Liver (tissue), 9 donors: Measurements from ENCODE around the gene RHOD. TPM values are rescaled to one million over a fixed set of nuclear protein-coding genes. Genes with fewer than 3 reads are reported as not detected.

ENCODE experiments used
- DNase-seq: peaks from one replicate; pipeline ENCODE4 v3.0.0-alpha.2; 2017; ENCODE audit warnings: low spot score
- H3K27ac ChIP-seq, 2 donors: one replicate each; pipeline ENCODE4 v1.7.0; 2013; ENCODE audit warnings: inconsistent platforms in 2 of 2, low read length in 2 of 2, control low read depth in 1 of 2, low read depth in 1 of 2, mild to moderate bottlenecking in 1 of 2
- H3K27me3 ChIP-seq, 4 donors: one replicate each; pipeline versions ENCODE4 v1.6.1 to v1.7.0; 2013; ENCODE audit warnings: low read length in 3 of 4, inconsistent platforms in 1 of 4, mild to moderate bottlenecking in 1 of 4, moderate library complexity in 1 of 4; ENCODE audit not compliant: control insufficient read depth in 4 of 4, insufficient read depth in 4 of 4
- H3K36me3 ChIP-seq, 4 donors: one replicate each; pipeline versions ENCODE4 v1.6.1 to v1.7.0; 2013; ENCODE audit warnings: low read length in 3 of 4, mild to moderate bottlenecking in 3 of 4, low read depth in 1 of 4, moderate library complexity in 1 of 4; ENCODE audit not compliant: control insufficient read depth in 4 of 4, insufficient read depth in 3 of 4
- H3K4me1 ChIP-seq, 4 donors: one replicate each; pipeline versions ENCODE4 v1.6.1 to v1.7.0; 2013; ENCODE audit warnings: low read length in 3 of 4, mild to moderate bottlenecking in 3 of 4, moderate library complexity in 1 of 4; ENCODE audit not compliant: control insufficient read depth in 4 of 4, insufficient read depth in 4 of 4
- H3K4me3 ChIP-seq, 3 donors: one replicate each; pipeline versions ENCODE4 v1.6.1 to v1.7.0; 2013; ENCODE audit warnings: low read length in 3 of 3, control low read depth in 1 of 3, low read depth in 1 of 3, mild to moderate bottlenecking in 1 of 3
- H3K9ac ChIP-seq, 2 donors: one replicate each; pipeline ENCODE4 v1.7.0; 2013; ENCODE audit warnings: low read length in 2 of 2, mild to moderate bottlenecking in 2 of 2, moderate library complexity in 2 of 2, control low read depth in 1 of 2, low read depth in 1 of 2
- H3K9me3 ChIP-seq, 4 donors: one replicate each; pipeline versions ENCODE4 v1.6.1 to v1.7.0; 2013; ENCODE audit warnings: low read length in 3 of 4; ENCODE audit not compliant: control insufficient read depth in 4 of 4
- CTCF ChIP-seq: fragments of 150-350 bp; IDR thresholded peaks from 2 replicates; pipeline ENCODE4 v1.5.1; 2017; ENCODE audit warnings: improper control_type of control experiment, low read depth, low read length; ENCODE audit not compliant: missing input control
- FOXA1 ChIP-seq: IDR thresholded peaks from 2 replicates; pipeline ENCODE4 v1.6.1; 2016; ENCODE audit warnings: antibody characterized with exemption
- GABPA ChIP-seq, 2 donors: IDR thresholded peaks in 1 of 2; conservative IDR thresholded peaks in 1 of 2; 2 replicates each; pipeline ENCODE4 v1.6.1; 2016; ENCODE audit warnings: antibody characterized with exemption in 2 of 2, mild to moderate bottlenecking in 1 of 2, moderate library complexity in 1 of 2
- HNF4G ChIP-seq: IDR thresholded peaks from 2 replicates; pipeline ENCODE4 v1.6.1; 2016; ENCODE audit warnings: antibody characterized with exemption
- JUND ChIP-seq, 2 donors: IDR thresholded peaks; 2 replicates each; pipeline ENCODE4 v1.6.1; 2016; ENCODE audit warnings: antibody characterized with exemption in 2 of 2
- NR2F2 ChIP-seq: IDR thresholded peaks from 2 replicates; pipeline ENCODE4 v1.6.1; 2016; ENCODE audit warnings: antibody characterized with exemption
- RAD21 ChIP-seq, 2 donors: IDR thresholded peaks; 2 replicates each; pipeline ENCODE4 v1.6.1; 2016; ENCODE audit warnings: antibody characterized with exemption in 2 of 2, mild to moderate bottlenecking in 2 of 2
- REST ChIP-seq: IDR thresholded peaks from 2 replicates; pipeline ENCODE4 v1.6.1; 2016; ENCODE audit warnings: antibody characterized with exemption, mild to moderate bottlenecking
- TAF1 ChIP-seq: conservative IDR thresholded peaks from 2 replicates; pipeline ENCODE4 v1.6.1; 2016; ENCODE audit warnings: antibody characterized with exemption, mild to moderate bottlenecking
- WGBS: extraction: QIAGEN DNeasy Blood & Tissue Kit; methylation state at CpG from one replicate; pipeline ENCODE4 v1.1.7; 2013; 5-methylcytosine and 5-hydroxymethylcytosine counted together
- polyA plus RNA-seq, 2 donors: library from polyadenylated mRNA; stranded (reverse) in 1 of 2; unstranded in 1 of 2; fragments of 200-250 nt in 1 of 2; fragments of >200 nt in 1 of 2; fragmentation: Nextera tagmentation in 1 of 2; extraction: Ambion mirVana in 1 of 2; gene quantifications; one replicate each; pipeline versions ENCODE4 v1.2.1 to v1.2.3, GENCODE V29; 2013 to 2015
- total RNA-seq, 2 donors: library from RNA; depleted of rRNA; stranded (reverse); fragments of >200 nt; gene quantifications; one replicate each; pipeline ENCODE4 v1.2.3, GENCODE V29; 2014
- TF ChIP-seq, protein P1 (sequence below): IDR thresholded peaks from 2 replicates; pipeline ENCODE4 v1.6.1; 2016; ENCODE audit warnings: antibody characterized with exemption
- TF ChIP-seq, protein P2 (sequence below): IDR thresholded peaks from 2 replicates; pipeline ENCODE4 v1.6.1; 2016; ENCODE audit warnings: antibody characterized with exemption
- donor health status: healthy.
- donor health status: healthy.
- donor health status: healthy.
- donor health status: healthy.
- donor health status: healthy.

Gene RHOD
- total and polyA plus RNA-seq, 4 donors = 7.8 to 50.7 (median 33.2) TPM

GRCh38 chr11:67045314-67045713, 11.3 kb upstream of the RHOD start:
- H3K4me1 ChIP-seq = peaks cover 2 to 19% (median 15%) of the 10 kb centered on the region in 4 donors
- peaks cover 0 to 6% (median 2%) of the 10 kb centered on the region in 4 donors for H3K36me3 ChIP-seq
- H3K27ac ChIP-seq = no peak overlapping the region
- WGBS = 87% methylated on average over 14 of the region's 14 CpGs
- no peak for DNase-seq
- H3K9ac ChIP-seq = no peak overlapping the region
- TF ChIP-seq NR2F2 (no peak), FOXA1 (no peak), RAD21 (IDR thresholded peaks at IDR 0.05) (no peak), GABPA (IDR thresholded peaks at IDR 0.05 in 1 of 2, conservative IDR thresholded peaks at IDR 0.05 in 1 of 2) (no peak), TAF1 (no peak), JUND (IDR thresholded peaks at IDR 0.05) (no peak)
- no peaks in the 10 kb centered on the region for H3K27me3 ChIP-seq
- no peaks in the 10 kb centered on the region for H3K9me3 ChIP-seq
- H3K4me3 ChIP-seq = no peak overlapping the region

DNA sequence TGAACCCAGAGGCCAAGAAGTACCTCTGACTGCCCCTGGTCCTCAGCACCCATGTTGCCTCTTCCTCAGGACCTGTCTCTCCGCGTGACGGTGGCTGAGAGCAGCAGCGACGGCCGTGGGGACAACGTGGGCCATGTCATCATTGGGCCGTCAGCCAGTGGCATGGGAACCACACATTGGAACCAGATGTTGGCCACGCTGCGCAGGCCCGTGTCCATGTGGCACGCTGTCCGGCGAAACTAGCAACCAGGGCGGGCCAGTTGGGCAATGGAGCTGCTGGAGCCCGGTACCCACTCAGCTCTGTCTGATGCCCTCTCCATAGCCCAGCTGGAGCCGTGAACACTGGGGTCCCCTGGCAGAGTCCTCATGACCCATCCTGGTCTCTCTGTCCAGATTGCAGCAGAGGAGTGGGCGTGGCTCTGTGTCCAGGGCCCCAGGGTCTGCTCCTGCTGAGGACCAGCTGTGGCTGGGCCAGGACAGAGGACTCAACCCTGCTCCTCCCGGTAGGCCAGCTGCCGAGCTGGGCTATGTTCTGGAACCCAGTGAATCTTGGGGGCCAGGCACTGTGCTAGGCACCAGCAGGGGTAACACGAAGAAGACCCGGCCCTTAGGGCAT, 8.0 kb upstream of the RHOD start:
- TF ChIP-seq, protein P1, sequence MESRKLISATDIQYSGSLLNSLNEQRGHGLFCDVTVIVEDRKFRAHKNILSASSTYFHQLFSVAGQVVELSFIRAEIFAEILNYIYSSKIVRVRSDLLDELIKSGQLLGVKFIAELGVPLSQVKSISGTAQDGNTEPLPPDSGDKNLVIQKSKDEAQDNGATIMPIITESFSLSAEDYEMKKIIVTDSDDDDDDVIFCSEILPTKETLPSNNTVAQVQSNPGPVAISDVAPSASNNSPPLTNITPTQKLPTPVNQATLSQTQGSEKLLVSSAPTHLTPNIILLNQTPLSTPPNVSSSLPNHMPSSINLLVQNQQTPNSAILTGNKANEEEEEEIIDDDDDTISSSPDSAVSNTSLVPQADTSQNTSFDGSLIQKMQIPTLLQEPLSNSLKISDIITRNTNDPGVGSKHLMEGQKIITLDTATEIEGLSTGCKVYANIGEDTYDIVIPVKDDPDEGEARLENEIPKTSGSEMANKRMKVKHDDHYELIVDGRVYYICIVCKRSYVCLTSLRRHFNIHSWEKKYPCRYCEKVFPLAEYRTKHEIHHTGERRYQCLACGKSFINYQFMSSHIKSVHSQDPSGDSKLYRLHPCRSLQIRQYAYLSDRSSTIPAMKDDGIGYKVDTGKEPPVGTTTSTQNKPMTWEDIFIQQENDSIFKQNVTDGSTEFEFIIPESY = no peak
- TF ChIP-seq REST = no peak
- no peak for TF ChIP-seq CTCF
- no peak for TF ChIP-seq TAF1
- TF ChIP-seq NR2F2 = no peak
- TF ChIP-seq JUND (IDR thresholded peaks at IDR 0.05) = no peak
- TF ChIP-seq, protein P2, sequence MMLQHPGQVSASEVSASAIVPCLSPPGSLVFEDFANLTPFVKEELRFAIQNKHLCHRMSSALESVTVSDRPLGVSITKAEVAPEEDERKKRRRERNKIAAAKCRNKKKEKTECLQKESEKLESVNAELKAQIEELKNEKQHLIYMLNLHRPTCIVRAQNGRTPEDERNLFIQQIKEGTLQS = no peak
- no peak for TF ChIP-seq HNF4G
- no peak for TF ChIP-seq GABPA (IDR thresholded peaks at IDR 0.05 in 1 of 2, conservative IDR thresholded peaks at IDR 0.05 in 1 of 2)
- Histone ChIP-seq H3K36me3 (peaks cover 0 to 6% (median 2%) of the 10 kb centered on the region in 4 donors), H3K4me3 (no peak overlapping the region), H3K4me1 (peaks cover 5 to 19% (median 13%) of the 10 kb centered on the region in 4 donors), H3K27me3 (no peaks in the 10 kb centered on the region), H3K27ac (no peak overlapping the region), H3K9me3 (no peaks in the 10 kb centered on the region), H3K9ac (no peak overlapping the region)
- 95% methylated on average over 22 of the region's 22 CpGs for WGBS
- DNase-seq = no peak
